Hematopoietic multipotent progenitor cell treated with erythropoietin and hydrocortisone succinate and interleukin-3 and kit ligand, for 4 days (in vitro differentiated cells): ENCODE results near the gene TRPM8.
A peak's percentile ranks its signal among the peaks of the same experiment; 100 is the strongest.
"Not testable (repeated sequence)": the region's sequence is repeated elsewhere in the genome, so short reads cannot be mapped to it uniquely, and the experiment has no call there.

Experiments used
- DNase-seq: peaks from one replicate; pipeline ENCODE4 v3.0.0-alpha.2; 2015

The TRPM8 gene

GRCh38 chr2:233917116-233917515 is at the start of gene TRPM8:
Gene TRPM8 (plus strand): TSS chr2:233917373. CDS start chr2:233926538, 9,165 bp downstream.
- DNase-seq, result no peak

GRCh38 chr2:233867993-233868532 is 49.1 kb upstream of the TRPM8 start, which contains the start of gene MSL3B:
Gene MSL3B (minus strand): TSS chr2:233868386.
- DNase-seq, result peak; percentile 83

GRCh38 chr2:233871432-233871831 is 45.7 kb upstream of the TRPM8 start:
- no peak for DNase-seq

- peak; percentile 65 for DNase-seq
Measured at GRCh38 chr2:233872125-233872524, 45.0 kb upstream of the TRPM8 start.

GRCh38 chr2:233882353-233882752 is 34.8 kb upstream of the TRPM8 start:
- DNase-seq, result no peak

GRCh38 chr2:233892793-233893192 is 24.4 kb upstream of the TRPM8 start:
- DNase-seq, result no peak

- not testable (repeated sequence) for DNase-seq
Measured at GRCh38 chr2:233896253-233896652, 20.9 kb upstream of the TRPM8 start.

GRCh38 chr2:233901367-233901766 is 15.8 kb upstream of the TRPM8 start:
- no peak for DNase-seq

GRCh38 chr2:233901884-233902283 is 15.3 kb upstream of the TRPM8 start:
- no peak for DNase-seq

GRCh38 chr2:233905945-233906344 is 11.2 kb upstream of the TRPM8 start:
- no peak for DNase-seq

- no peak for DNase-seq
Measured at GRCh38 chr2:233907627-233908026, 9.5 kb upstream of the TRPM8 start.

GRCh38 chr2:233912691-233913423 is 4.3 kb upstream of the TRPM8 start:
- peak; percentile 63 for DNase-seq

- DNase-seq, result peak; percentile 23
Measured at GRCh38 chr2:233915128-233915527, 2.0 kb upstream of the TRPM8 start.

- no peak for DNase-seq
Measured at GRCh38 chr2:233919319-233919718, 2.1 kb downstream of the TRPM8 start.

GRCh38 chr2:233919938-233920337 is 2.8 kb downstream of the TRPM8 start:
- DNase-seq, result no peak

GRCh38 chr2:233922471-233922870 is 5.3 kb downstream of the TRPM8 start:
- DNase-seq, result no peak

- no peak for DNase-seq
Measured at GRCh38 chr2:233925402-233925801, 8.2 kb downstream of the TRPM8 start.

- no peak for DNase-seq
Measured at GRCh38 chr2:233926806-233927205, 9.6 kb downstream of the TRPM8 start.

- DNase-seq, result peak; percentile 60
Measured at GRCh38 chr2:233928594-233929351, 11.6 kb downstream of the TRPM8 start.

- DNase-seq, result no peak
Measured at GRCh38 chr2:233929352-233930022, 12.3 kb downstream of the TRPM8 start.

GRCh38 chr2:233934524-233934923 is 17.4 kb downstream of the TRPM8 start:
- no peak for DNase-seq

GRCh38 chr2:233935426-233935825 is 18.3 kb downstream of the TRPM8 start:
- no peak for DNase-seq

- DNase-seq, result no peak
Measured at GRCh38 chr2:233936089-233936488, 18.9 kb downstream of the TRPM8 start.
